ENCODE results near the gene GPX2. TPM values are rescaled to one million over a fixed set of nuclear protein-coding genes. Genes with fewer than 3 reads are reported as not detected.
A peak's percentile ranks its signal among the peaks of the same experiment; 100 is the strongest.

The GPX2 gene
- total RNA-seq, 1 experiment from 2014 or later, result not detected

DNA sequence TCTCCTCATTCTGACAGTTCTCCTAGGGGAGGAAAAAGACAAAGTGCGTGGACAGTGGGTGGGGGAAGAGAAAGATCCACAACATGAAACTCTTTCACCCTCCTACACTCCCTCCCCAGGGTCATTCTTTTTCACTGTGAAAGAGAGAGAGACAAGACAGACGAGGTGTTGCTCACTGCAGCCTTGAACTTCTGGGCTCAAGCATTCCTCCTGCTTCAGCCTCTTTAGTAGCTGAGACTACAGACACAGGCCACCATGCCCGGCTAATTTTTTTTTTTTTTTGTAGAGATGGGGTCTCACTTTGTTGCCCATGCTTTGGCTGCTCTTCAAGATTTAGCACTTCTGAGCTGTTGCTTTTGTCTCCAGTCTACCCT lies 2.7 kb downstream of the GPX2 start:
- no peak for DNase-seq (ENCODE audit: low read depth)

DNA sequence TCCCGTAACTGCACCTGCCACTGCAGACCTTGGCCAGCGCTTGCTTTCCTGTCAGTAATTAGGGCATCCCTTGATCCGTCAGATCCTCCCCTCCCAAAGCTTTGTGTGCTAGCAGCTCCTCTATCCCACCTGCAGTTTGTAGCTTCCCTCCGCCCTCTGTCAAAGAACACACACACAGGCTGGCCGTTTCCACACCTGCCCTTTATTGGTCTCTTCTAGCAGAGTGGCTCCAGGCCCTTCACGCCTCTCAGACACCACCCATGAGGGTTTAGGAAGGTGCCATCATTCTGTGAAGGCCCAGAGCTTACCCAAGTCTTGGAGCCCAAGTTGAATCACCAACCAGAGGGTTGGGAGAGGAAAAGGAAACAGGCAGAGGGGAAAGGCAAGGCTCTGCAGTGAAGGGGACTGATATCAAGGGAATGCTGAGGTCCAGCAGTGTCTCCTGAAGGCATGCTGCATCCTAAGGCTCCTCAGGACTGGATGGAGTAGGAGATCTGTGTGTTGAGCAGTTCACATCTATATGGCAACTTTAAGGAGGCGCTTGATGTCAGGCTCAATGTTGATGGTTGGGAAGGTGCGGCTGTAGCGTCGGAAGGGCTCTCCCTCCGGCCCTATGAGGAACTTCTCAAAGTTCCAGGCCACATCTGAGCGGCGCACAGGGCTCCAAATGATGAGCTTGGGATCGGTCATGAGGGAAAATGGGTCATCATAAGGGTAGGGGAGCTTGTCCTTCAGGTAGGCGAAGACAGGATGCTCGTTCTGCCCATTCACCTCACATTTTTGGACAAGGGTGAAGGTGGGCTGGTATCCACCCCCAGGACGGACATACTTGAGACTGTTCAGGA lies 3.4 kb downstream of the GPX2 start:
- no peak for DNase-seq (ENCODE audit: low read depth)

DNA sequence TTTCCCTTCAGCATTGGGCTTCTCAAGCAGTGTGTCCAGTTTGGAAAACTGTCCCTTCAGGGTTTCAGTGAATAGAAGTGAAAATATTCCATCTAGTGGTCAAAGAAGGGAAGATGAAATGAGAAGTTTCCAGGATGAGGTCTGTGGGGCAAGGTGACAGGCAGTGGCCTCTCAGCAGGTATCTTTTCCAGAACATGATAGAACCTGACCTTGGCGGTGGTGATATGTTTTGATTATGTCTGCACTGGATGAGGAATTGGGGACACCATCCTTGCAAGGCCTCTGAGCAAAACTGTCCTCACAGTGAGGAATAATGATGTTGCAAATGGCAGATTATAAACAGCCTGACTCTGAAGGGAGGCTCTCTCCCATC lies 4.7 kb downstream of the GPX2 start:
- DNase-seq (ENCODE audit: low read depth), result peak; percentile 5

DNA sequence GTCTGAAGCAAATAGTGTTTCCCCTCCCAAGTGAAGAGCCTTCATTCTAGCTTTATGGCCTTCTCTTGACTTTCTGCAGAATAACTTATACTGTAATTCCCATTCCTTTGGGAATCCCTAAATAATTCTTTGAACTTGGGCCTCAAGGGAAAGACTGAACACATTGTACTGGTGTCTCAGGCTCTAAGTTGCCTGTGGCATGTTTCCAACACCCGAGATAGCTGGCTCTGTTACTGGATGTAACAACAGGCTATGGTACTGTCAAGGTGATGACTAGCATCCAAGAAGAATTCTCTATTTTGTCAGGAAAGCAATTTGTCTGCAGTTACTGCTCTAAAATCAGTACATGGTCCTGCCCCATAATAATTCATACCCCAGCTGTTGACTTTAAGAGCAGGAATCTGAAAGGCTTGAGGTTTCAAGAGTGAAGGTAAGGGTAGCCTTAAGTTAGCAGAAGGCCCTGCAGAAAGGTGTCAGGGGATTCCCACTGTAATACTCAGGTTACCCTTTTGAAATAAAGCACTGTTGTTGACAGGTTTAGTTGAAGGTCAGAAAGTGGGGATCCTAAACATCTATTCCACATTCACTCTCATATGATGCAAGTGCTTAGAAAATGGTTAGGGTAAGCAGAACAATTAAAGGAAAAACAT lies 5.2 kb downstream of the GPX2 start:
- DNase-seq (ENCODE audit: low read depth), result no peak

DNA sequence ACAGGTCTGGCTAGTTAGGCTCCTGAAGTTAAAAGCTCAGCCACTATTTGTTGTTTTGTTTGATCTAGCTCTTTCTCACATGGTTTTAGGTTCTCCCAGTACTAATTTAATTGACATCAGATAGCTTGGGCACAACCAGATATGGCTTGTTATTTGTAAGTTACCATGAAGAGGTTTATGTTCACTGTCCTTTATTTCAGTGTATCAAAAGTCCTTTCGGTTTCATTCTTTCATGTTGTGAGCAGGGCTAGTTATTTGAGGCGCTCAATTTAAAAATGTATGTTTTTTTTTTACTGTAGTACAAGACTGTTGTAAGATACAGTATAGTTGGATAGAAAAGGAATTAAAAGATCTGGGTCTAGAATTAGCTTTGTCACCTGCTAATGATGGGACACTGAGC lies 7.0 kb downstream of the GPX2 start:
- DNase-seq (ENCODE audit: low read depth), result no peak

DNA sequence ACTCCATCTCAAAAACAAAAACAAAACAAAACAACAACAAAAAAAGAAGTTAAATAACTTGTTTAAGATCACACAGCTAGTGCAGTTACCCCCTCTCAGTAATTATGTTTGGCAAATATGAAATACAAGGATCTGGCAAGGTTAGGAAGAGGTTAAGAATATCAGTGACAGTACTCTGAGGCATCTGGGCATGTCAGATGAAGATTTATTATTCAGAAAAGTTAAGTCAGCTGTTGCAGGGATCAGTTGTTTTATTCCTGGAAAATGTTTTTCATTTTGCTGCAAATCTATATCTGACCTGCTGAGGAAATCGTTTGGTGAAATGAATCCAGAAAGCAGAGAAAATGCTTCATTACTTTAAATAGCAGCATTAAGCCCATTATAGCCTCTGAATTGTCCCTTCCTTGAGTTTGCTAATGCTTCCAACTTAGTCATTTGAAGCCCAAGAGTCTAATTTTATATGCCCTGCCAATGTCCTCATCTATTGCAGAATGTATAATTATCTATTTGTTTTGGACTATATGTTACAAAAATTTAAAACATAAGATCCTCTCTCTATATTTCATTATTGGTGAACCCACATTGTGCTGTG lies 8.1 kb downstream of the GPX2 start:
- DNase-seq (ENCODE audit: low read depth), result no peak

DNA sequence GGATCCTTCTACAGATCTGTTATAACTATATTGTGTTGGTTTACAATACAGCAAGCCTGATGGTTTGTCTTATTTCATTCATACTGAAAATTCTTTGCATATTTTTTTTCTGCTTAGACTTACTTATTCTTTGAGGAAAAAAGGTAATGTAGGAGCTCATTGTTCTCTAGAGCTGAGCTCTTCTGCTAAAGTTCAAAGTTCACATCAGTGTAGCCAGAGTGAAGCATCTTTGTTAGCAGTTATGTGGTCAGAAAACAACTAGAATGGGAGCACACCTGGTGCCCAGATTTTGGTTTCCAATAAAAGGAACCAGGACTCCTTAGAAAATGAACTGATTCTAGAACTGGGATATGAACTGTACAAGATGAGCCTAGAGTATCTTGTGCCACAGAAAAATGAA lies 10.3 kb downstream of the GPX2 start:
- no peak for DNase-seq (ENCODE audit: low read depth)

DNA sequence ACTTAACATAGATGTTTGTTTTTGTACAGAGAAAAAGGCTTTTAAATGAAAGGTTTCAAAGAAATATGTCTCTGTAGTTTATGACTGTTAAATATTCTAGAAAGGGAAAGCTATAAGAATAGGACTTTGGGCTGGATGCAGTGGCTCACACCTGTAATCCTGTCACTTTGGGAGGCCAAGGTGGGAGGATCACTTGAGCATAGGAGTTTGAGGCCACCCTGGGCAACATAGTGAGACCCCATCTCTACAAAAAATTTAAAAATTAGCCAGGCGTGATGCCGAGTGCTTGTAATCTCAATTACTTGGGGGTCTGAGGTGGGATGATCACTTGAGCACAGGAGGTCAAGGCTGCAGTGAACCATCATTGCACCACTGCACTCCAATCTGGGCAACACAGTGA lies 11.4 kb downstream of the GPX2 start:
- DNase-seq (ENCODE audit: low read depth), result no peak

DNA sequence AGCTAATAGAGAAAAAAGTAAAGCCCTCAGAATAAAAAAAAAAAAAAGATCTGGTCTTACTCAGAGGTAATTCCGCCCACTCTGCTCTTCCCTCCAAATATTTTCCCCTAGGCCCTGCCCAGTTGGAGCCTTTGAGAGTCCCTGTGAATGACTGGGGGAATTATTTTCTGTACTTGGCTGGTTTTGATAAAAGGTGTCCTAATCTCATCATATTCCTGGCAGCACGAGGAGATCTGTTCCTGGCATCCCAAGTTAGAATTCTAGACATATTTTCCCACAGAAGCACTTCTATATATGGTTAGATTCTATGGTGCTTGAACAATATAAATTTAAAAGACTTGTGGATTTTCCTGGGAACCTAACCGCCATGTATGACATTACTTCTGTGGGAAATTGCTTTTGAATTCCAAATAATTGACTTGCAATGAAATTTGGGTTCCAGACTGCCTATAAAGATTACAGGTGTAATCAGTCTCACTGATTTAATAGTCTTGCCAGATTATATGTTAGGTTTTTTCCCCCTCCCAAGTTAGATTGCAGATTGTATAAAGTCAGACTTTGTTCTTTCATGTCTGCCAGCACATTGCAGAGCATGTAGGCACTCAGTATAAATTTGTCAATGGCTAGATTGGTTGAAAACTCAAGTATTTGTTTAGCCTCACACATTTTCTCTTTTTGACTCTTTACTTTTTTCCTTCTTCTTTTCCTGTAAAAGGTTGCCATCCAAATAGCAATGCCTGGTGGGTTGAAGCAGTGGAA lies 12.3 kb downstream of the GPX2 start:
- no peak for DNase-seq (ENCODE audit: low read depth)

DNA sequence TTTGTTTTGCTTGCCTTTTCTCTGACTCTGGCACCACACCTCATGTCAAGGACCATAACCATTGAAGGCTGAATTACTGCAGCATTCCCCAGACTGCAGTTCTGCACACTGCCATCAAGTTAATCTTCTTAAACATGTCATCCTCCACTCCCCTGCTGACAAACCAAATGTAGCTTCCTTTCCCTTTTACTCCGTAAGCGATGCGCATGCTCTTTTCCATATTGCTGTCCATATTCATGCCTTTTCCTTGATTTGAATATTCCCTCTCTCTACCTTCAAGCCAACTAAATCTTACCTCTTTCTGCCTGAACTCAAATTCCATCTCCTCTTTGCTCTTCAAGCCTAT lies 13.6 kb downstream of the GPX2 start:
- no peak for DNase-seq (ENCODE audit: low read depth)

DNA sequence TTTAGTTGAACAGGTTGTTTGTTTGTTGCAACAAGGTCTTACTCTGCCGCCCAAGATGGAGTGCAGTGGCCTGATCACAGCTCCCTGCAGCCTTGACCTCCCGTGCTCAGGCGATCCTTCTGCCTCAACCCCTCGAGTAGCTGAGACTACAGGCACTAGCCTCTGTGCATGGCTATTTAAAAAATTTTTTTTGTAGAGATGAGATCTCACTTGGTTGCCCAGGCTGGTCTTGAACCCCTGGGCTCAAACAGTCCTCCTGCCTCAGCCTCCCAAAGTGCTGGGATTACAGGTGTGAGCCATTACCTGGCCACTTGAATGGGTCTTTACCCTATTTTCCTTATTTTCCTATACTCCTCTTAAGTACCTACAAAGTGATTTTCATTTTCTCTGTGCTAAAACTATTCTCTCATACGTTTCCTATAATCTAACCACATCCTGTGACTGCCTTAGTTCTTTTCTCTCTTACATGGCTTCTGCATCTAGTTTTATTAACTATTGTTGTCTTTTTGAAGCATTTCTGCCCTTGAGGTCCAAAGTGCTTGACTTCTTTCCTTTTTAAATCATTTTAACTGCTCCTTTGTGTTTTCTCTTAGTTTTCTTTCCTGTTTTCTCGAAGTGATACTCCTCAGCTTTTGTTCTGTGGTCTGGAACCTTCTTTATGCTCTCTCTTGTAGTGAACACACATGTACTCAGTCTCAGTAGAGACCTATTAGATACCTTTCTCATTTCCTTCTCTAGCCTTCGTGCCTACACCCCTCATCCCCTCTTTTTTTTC lies 14.1 kb downstream of the GPX2 start:
- DNase-seq (ENCODE audit: low read depth), result no peak

DNA sequence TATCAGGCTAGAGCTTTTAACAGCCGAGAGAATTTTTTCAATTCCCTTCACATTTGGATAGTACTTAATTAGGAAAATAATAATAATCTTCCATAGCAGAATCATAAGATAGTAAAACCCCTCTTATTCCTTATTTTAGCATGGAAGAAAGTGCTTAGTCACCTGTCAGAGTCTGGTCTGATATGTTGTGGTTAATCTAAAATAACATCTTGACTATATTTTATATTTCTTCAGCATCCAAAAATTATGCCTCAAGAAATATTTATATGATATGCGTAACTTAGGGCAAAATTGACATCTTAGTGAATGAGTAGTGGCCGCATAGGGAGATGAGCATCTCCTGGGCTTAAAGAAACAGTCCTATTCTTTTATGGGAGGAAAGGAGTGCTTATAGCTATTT lies 15.5 kb downstream of the GPX2 start:
- no peak for DNase-seq (ENCODE audit: low read depth)

DNA sequence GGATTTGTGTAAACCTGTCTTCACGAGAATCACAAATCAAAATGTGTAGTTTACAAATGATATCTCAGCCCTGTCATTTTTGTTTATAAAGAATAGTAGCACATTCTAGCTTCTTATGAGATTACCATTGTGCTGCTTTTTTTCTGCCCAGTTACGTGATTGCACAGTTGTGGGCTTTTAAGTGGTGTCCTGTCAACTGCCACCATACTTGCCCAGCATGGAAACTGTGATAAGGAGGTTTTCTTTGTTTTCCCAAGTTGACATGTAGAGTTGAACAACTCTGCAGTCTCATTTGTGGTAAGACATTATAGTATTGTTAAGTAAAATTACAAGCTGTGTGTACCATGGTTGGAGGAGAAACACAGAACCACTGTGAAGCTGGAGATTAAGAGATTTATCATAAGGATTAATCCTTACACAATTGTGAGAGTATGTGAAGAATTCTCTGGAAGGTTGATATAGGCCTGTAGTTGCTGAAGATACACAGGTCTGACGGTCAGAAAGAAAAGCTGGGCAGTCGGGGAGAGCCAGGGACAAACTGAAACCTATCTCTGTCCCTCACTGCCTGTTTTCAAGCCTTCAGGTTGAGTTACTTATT lies 16.0 kb downstream of the GPX2 start:
- DNase-seq (ENCODE audit: low read depth), result no peak

DNA sequence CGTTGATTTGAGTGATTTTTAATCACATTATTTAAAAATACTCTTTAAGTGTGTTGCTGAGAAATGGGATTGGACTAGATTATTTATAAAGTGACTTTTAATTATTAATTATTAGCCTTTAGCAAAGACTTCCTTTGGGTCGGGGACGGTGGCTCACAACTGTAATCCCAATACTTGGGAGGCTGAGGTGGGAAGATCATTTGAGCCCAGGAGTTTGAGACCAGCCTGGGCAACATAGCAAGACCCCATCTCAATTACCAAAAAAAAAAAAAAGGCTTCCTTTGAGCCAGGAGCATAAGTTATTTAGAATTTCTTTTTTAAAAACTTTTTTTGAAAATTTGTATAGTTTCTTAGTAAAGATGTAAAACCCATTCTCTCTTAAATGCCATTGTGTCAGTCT lies 19.5 kb downstream of the GPX2 start:
- DNase-seq (ENCODE audit: low read depth), result no peak

DNA sequence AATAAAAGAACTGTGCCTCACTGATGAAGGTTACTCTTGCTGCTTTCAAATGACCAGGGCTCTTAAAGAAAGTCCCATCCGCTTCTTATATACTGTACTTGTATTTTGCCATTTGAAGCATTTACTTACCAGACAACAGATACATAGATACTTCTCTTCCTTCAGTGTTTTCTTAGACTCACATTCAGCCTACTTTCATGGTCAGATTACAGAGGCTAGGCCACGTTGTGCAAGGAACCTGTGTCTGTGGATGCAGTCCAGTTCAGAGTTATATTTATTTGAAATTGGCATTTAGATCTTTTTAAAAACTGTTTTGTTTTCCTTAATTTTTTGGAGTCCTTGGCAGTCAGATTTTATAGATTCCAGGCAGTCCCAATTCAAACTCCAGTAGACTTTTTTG lies 22.1 kb downstream of the GPX2 start:
- no peak for DNase-seq (ENCODE audit: low read depth)

DNA sequence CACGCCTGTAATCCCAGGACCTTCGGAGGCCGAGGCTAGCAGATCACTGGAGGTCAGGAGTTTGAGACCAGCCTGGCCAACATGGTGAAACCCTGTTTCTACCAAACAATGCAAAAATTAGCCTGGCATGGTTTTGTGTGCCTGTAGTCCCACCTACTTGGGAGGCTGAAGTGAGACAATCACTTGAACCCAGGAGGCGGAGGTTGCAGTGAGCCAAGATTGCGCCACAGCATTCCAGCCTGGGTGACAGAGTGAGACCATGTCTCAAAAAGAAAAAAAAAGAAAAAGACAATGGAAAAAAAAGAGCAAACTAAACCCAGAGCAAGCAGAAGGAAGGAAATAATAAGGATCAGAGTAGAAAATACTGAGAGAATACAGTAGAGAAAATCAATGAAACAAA lies 22.9 kb downstream of the GPX2 start:
- DNase-seq (ENCODE audit: low read depth), result no peak

DNA sequence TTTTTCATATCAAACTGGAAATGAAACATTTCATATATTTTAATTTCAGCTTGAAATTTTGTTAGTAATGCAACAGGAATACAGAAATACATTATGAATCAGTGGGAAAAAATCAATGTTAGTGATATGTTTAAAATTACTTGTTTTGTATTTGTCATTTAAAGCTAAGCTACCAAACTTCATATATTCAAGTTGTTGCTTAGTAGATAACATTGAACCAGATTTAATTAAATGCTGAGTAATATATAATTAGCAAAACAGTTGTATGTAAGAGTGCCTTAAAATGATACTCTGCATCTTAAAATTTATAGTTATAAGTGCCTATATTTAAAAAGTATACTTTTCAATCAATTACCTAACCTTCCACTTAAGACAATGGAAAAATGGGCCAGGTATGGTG lies 23.3 kb downstream of the GPX2 start:
- no peak for DNase-seq (ENCODE audit: low read depth)

DNA sequence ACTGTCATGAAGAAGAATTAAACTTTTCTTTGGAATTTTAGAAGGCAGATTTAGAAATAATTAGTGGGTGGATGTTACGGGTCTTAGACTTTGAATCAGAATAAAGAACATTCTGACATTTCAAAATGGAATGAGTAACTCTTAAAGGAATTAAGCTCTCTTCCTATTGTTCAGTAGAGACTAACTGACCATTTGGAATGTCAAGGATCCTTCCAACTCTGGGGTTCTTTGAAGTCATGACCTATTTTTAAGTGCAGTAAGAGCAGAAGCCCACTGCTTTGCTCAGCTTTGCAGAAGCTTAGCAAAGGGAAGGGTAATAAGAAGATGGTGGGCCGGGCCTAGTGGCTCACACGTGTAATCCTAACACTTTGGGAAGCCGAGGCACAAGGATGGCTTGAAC lies 24.3 kb downstream of the GPX2 start:
- no peak for DNase-seq (ENCODE audit: low read depth)

DNA sequence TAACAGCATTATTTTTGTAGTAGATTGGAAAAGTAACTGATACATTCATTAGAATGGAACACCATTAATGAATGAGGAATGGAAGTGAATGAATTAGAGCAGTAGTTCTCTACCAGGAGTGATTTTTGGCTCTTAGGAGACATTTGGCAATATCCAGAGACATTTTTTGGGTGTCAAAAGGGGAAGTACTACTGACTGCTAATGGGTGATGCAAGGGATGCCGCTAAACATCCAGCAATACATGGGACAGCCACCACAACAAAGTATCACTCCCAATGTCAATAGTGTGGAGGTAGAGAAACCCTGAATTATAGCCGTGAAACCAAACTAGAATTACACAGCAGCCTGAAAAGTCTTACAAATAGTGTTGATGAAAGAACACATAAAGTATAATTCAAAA lies 26.7 kb downstream of the GPX2 start:
- DNase-seq (ENCODE audit: low read depth), result no peak

DNA sequence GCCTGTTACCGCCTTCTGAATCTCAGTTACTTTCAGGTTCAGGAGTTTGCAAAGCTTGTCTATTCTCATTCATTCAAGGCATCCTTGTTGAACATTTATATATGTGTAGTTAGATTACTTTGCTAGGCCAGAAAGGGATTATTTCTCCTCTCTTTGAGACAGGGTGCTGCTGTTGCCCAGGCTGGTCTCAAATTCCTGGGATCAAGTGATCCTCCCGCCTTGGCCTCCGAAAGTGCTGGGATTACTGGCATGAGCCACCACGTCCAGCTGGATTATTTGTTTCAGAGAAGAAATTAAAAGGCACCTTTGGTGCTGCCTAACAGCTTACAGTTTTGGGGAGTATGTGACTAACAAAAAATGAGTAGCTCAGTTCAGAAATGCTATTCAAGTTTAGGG lies 27.5 kb downstream of the GPX2 start:
- DNase-seq (ENCODE audit: low read depth), result no peak

DNA sequence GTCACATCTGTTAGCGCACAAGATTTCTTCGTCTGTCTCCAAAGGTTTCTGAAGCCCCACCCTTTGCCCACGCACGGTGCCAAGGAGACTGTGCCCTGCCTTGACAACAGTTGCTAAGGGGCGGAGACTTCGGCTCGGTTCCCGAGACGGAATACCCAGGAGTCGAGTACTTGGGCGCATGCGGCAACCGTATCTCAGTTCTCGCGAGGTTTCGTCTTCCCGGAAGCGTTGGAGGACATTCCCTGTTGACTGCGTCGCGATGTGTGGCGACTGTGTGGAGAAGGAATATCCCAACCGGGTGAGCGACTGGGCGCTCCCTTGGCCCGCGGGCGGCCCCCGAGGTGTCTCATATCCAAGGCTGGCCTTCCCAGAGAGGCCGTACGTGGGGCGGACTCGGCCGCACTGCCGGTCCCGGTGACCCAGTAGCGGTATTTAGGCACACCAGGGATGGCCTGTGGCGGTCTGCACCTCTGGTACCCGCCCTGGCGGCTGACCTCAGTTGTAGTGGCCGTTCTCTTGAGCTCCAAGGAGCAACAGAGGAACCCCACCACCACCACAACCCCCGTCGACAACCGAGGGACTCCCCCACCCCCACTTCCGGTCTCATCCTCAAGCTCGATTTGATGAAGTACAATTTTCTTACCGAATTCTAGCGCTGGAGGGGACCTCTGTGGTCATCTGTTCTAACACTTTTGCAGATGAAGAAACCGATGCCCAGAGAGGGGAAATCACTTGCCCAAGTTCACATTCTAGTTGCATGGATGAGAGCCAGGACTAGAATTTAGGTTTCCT lies 28.1 kb downstream of the GPX2 start, which contains the start of gene CHURC1:
Gene CHURC1, plus strand, starts transcription at position 219 of the 792 bp plus-strand sequence. Its CDS starts 41 bp downstream, at position 260.
- DNase-seq (ENCODE audit: low read depth), result peak; percentile 97
